GM21529 (cell line): Measurements from ENCODE around the gene TADA2B.

Experiments used
- ATAC-seq: cut with Tn5 transposase; IDR thresholded peaks from one replicate; pipeline ENCODE4 v1.9.1; 2021; ENCODE audit not compliant: unreplicated experiment

Gene TADA2B

GRCh38 chr4:7105276-7105675 is 62.1 kb downstream of the TADA2B start:
- ATAC-seq = no peak

- ATAC-seq = no peak
Observed at GRCh38 chr4:7107166-7107905, 64.2 kb downstream of the TADA2B start.
